ENCODE results near the gene HPD. TPM values are rescaled to one million over a fixed set of nuclear protein-coding genes. Genes with fewer than 3 reads are reported as not detected.

Gene HPD
- total RNA-seq, 6 experiments from 2014 or later = 649 to 1,803 (median 1,080) TPM

- Histone ChIP-seq H3K27me3 (no peaks in the 10 kb centered on the region), H3K36me3 (no peaks in the 10 kb centered on the region), H3K9me3 (no peaks in the 10 kb centered on the region), H3K4me3 (no peak overlapping the region), H3K4me1 (peaks cover 0 to 33% (median 9%) of the 10 kb centered on the region in 4 donors), H3K27ac (peak overlapping the region; percentile 77 to 98 (median 83))
- DNase-seq (no peak), ATAC-seq (peak; percentile 46 to 74 (median 66))
- TF ChIP-seq POLR2A (IDR thresholded peaks at IDR 0.05) (no peak), CTCF (IDR thresholded peaks at IDR 0.05) (no peak)
- intact Hi-C loops (cut with DNase I) = no loop called here
- 25% methylated on average over 5 of the region's 6 CpGs for WGBS (ENCODE audit: insufficient coverage, low coverage, low lambda C conversion rate, missing lambda C conversion rate)
Observed at GRCh38 chr12:121875582-121875981, 16.9 kb upstream of the HPD start.

DNA sequence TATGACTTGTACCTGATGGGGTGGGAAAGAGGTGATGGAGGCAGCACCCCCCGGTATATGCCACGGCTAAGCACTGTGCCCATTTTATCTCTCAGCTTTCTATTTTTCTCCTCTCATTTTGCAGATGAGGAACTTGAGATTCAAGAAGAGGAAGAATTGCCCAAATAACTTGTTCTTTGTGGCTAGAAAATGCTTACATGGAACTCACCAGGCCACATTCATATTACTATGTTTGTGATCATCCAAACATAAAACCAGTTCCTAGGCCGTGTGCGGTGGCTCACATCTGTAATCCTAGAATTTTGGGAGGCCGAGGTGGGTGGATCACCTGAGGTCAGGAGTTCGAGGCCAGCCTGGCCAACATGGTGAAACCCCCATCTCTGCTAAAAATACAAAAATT is 15.4 kb upstream of the HPD start:
- no peaks in the 10 kb centered on the region for H3K27me3 ChIP-seq
- no peaks in the 10 kb centered on the region for H3K9me3 ChIP-seq
- no peak for ATAC-seq
- H3K4me1 ChIP-seq = peaks cover 0 to 33% (median 9%) of the 10 kb centered on the region in 4 donors
- H3K27ac ChIP-seq = no peak overlapping the region
- intact Hi-C loops (cut with DNase I) = no loop called here
- no peak for DNase-seq
- no peak for TF ChIP-seq CTCF (IDR thresholded peaks at IDR 0.05)
- TF ChIP-seq POLR2A (IDR thresholded peaks at IDR 0.05) = no peak
- no peaks in the 10 kb centered on the region for H3K36me3 ChIP-seq
- no peak overlapping the region for H3K4me3 ChIP-seq
- WGBS (ENCODE audit: insufficient coverage, low coverage, low lambda C conversion rate, missing lambda C conversion rate) = 52% methylated on average over 6 of the region's 6 CpGs

- Histone ChIP-seq H3K36me3 (no peaks in the 10 kb centered on the region), H3K27me3 (no peaks in the 10 kb centered on the region), H3K4me3 (no peak overlapping the region), H3K27ac (no peak overlapping the region), H3K4me1 (peaks cover 0 to 32% (median 9%) of the 10 kb centered on the region in 4 donors), H3K9me3 (no peaks in the 10 kb centered on the region)
- no peak for ATAC-seq
- TF ChIP-seq CTCF (IDR thresholded peaks at IDR 0.05) = no peak
- no peak for TF ChIP-seq POLR2A (IDR thresholded peaks at IDR 0.05)
- intact Hi-C loops (cut with DNase I) = no loop called here
- 89% methylated on average over 5 of the region's 6 CpGs for WGBS (ENCODE audit: insufficient coverage, low coverage, low lambda C conversion rate, missing lambda C conversion rate)
- DNase-seq = no peak
Observed at GRCh38 chr12:121873216-121873569, 14.5 kb upstream of the HPD start.

DNA sequence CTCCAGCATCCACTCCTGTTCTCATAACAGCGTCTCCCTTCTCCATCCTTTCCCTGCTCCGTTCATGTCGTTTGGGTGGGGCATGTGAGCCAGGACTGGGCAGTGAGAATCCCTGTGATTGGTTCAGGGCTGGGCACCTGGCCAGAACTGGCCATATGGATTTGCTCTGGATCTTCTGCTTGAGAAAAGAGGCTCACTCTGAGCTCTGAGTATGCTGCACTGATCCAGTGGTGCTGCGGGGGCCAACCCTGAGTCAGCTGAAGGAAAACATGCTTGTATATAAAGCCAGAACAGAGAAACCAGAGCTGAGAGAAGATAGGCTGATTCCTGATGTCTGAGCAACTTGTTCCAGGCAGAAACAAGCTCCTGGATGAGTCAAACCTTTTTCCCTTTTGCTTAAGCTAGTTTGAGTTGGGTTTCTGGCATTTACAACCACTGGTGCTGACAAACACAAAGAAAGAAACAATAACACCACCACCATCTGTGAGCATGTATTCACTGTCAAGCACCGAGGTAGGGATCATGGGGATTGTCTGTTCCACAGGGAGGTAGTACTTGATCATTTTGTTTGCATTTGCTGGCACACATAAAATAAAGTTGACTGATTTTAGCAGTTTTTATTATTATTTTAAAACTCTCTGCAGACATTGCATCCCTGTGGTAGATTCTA is 14.0 kb upstream of the HPD start:
- Histone ChIP-seq H3K36me3 (no peaks in the 10 kb centered on the region), H3K9me3 (no peaks in the 10 kb centered on the region), H3K4me3 (no peak overlapping the region), H3K27me3 (no peaks in the 10 kb centered on the region), H3K4me1 (peaks cover 0 to 27% (median 9%) of the 10 kb centered on the region in 4 donors), H3K27ac (no peak overlapping the region)
- no peak for ATAC-seq
- DNase-seq = no peak
- WGBS (ENCODE audit: insufficient coverage, low coverage, low lambda C conversion rate, missing lambda C conversion rate) = 76% methylated on average over 5 of the region's 5 CpGs
- intact Hi-C loops (cut with DNase I) = no loop called here
- no peak for TF ChIP-seq CTCF (IDR thresholded peaks at IDR 0.05)
- no peak for TF ChIP-seq POLR2A (IDR thresholded peaks at IDR 0.05)
